SK-N-MC (cell line): ENCODE measurements around the gene SLIRP.
"Not testable (repeated sequence)": the region's sequence is repeated elsewhere in the genome, so short reads cannot be mapped to it uniquely, and the experiment has no call there.

Source experiments
- DNase-seq: peaks from one replicate; pipeline ENCODE4 v3.0.0-alpha.2; 2011; ENCODE audit warnings: low read depth, low spot score
- H3K27ac ChIP-seq: fragments of 200-600 bp; sonication (generic); 2 replicates; pipeline ENCODE4 v1.5.1; 2016; ENCODE audit warnings: mixed run types
- H3K36me3 ChIP-seq: fragments of 200-600 bp; sonication (generic); 2 replicates; pipeline ENCODE4 v1.6.1; 2017; ENCODE audit warnings: antibody characterized with exemption, low read length, mixed read lengths; ENCODE audit not compliant: insufficient read depth
- H3K4me3 ChIP-seq: fragments of 200-600 bp; sonication (generic); 2 replicates; pipeline ENCODE4 v1.5.1; 2016
- H3K9ac ChIP-seq: fragments of 200-600 bp; sonication (generic); 2 replicates; pipeline ENCODE4 v1.8.0; 2017; ENCODE audit warnings: mixed run types, mixed read lengths; ENCODE audit not compliant: insufficient read length
- H3K9me3 ChIP-seq: fragments of 200-600 bp; sonication (generic); 2 replicates; pipeline ENCODE4 v1.6.1; 2017; ENCODE audit warnings: low read depth, mild to moderate bottlenecking, antibody characterized with exemption, low read length, moderate library complexity, mixed read lengths
- EZH2 ChIP-seq: fragments of 200-600 bp; sonication (generic); IDR thresholded peaks from one replicate; pipeline ENCODE4 v1.6.1; 2017; ENCODE audit warnings: antibody characterized with exemption
- FOXP2 ChIP-seq: optimal IDR thresholded peaks from 2 replicates; pipeline ENCODE3; 2011; ENCODE audit warnings: mild to moderate bottlenecking, moderate library complexity; ENCODE audit not compliant: insufficient read depth; ENCODE audit errors: extremely low read length, control extremely low read depth
- POLR2AphosphoS5 ChIP-seq: IDR thresholded peaks from 2 replicates; pipeline ENCODE4 v1.6.1; 2012; ENCODE audit warnings: mild to moderate bottlenecking, low read depth, low read length, borderline replicate concordance

Gene SLIRP

GRCh38 chr14:77707724-77708408, at the start of gene SLIRP, which contains the start of gene ALKBH1:
SLIRP (plus strand) TSS chr14:77708103; CDS start chr14:77708112, 9 bp downstream.
ALKBH1 (minus strand) TSS chr14:77708023; CDS start chr14:77708004, 19 bp downstream.
- TF ChIP-seq FOXP2 (no peak), EZH2 (no peak), POLR2AphosphoS5 (peak; percentile 99)
- Histone ChIP-seq H3K9me3 (no peaks in the 10 kb centered on the region), H3K27ac (peak within 1 kb of the TSS; percentile 26; the same call in 1 of the 2 replicates), H3K9ac (peak within 1 kb of the TSS; percentile 83), H3K4me3 (peak within 1 kb of the TSS; percentile 91), H3K36me3 (peaks cover 40% of the 10 kb centered on the region)
- DNase-seq: peak; percentile 6

- DNase-seq: no peak
- Histone ChIP-seq H3K4me3 (no peak overlapping the region), H3K27ac (no peak overlapping the region), H3K9me3 (no peaks in the 10 kb centered on the region), H3K36me3 (no peaks in the 10 kb centered on the region), H3K9ac (no peak overlapping the region)
- no peak for TF ChIP-seq POLR2AphosphoS5
- TF ChIP-seq FOXP2: no peak
- no peak for TF ChIP-seq EZH2
These were observed 48.1 kb upstream of the SLIRP start for GRCh38 chr14:77659831-77660230.

- H3K36me3 ChIP-seq: no peaks in the 10 kb centered on the region
- H3K9me3 ChIP-seq: no peaks in the 10 kb centered on the region
- H3K27ac ChIP-seq: no peak overlapping the region
- TF ChIP-seq POLR2AphosphoS5: no peak
- TF ChIP-seq FOXP2: no peak
- TF ChIP-seq EZH2: no peak
- no peak overlapping the region for H3K4me3 ChIP-seq
- DNase-seq: no peak
- no peak overlapping the region for H3K9ac ChIP-seq
These were observed 47.1 kb upstream of the SLIRP start for GRCh38 chr14:77660754-77661153.

GRCh38 chr14:77661562-77661961, 46.3 kb upstream of the SLIRP start:
- not testable (repeated sequence) for H3K9me3 ChIP-seq, H3K9ac ChIP-seq, H3K4me3 ChIP-seq, H3K27ac ChIP-seq, DNase-seq, H3K36me3 ChIP-seq

GRCh38 chr14:77663293-77663692, 44.6 kb upstream of the SLIRP start:
- Histone ChIP-seq H3K27ac (no peak overlapping the region), H3K4me3 (no peak overlapping the region), H3K36me3 (no peaks in the 10 kb centered on the region), H3K9me3 (no peaks in the 10 kb centered on the region), H3K9ac (no peak overlapping the region)
- TF ChIP-seq POLR2AphosphoS5 (no peak), EZH2 (no peak), FOXP2 (no peak)
- no peak for DNase-seq

GRCh38 chr14:77667331-77667730, 40.6 kb upstream of the SLIRP start:
- no peak for DNase-seq
- Histone ChIP-seq H3K36me3 (no peaks in the 10 kb centered on the region), H3K9me3 (no peaks in the 10 kb centered on the region), H3K9ac (no peak overlapping the region), H3K27ac (no peak overlapping the region), H3K4me3 (no peak overlapping the region)
- no peak for TF ChIP-seq FOXP2
- no peak for TF ChIP-seq EZH2
- no peak for TF ChIP-seq POLR2AphosphoS5

- DNase-seq: no peak
- H3K9ac ChIP-seq: no peak overlapping the region
- H3K36me3 ChIP-seq: peaks cover 25% of the 10 kb centered on the region
- H3K27ac ChIP-seq: no peak overlapping the region
- TF ChIP-seq EZH2: no peak
- TF ChIP-seq POLR2AphosphoS5: no peak
- TF ChIP-seq FOXP2: no peak
- H3K4me3 ChIP-seq: no peak overlapping the region
- no peaks in the 10 kb centered on the region for H3K9me3 ChIP-seq
These were observed 34.7 kb upstream of the SLIRP start for GRCh38 chr14:77673193-77673592.

- no peak overlapping the region for H3K4me3 ChIP-seq
- no peak overlapping the region for H3K9ac ChIP-seq
- DNase-seq: no peak
- TF ChIP-seq POLR2AphosphoS5 (no peak), EZH2 (no peak), FOXP2 (no peak)
- no peaks in the 10 kb centered on the region for H3K9me3 ChIP-seq
- H3K27ac ChIP-seq: no peak overlapping the region
- peaks cover 25% of the 10 kb centered on the region for H3K36me3 ChIP-seq
These were observed 33.0 kb upstream of the SLIRP start for GRCh38 chr14:77674931-77675330.
